Large intestine (tissue), 3 donors: ENCODE results near the gene NFATC4. TPM values are rescaled to one million over a fixed set of nuclear protein-coding genes. Genes with fewer than 3 reads are reported as not detected.
"Not testable (repeated sequence)": the region's sequence is repeated elsewhere in the genome, so short reads cannot be mapped to it uniquely, and the experiment has no call there.

Experiments used
- DNase-seq, 2 donors: peaks; one replicate each; pipeline versions ENCODE4 v3.0.0 to v3.0.0-alpha.2; 2013
- H3K27ac ChIP-seq: one replicate; pipeline ENCODE4 v1.5.1; 2013; ENCODE audit warnings: low read length
- H3K27me3 ChIP-seq: 2 replicates; pipeline ENCODE4 v1.6.1; 2013; ENCODE audit warnings: low read length; ENCODE audit not compliant: control insufficient read depth, insufficient read depth
- H3K36me3 ChIP-seq: 2 replicates; pipeline ENCODE4 v1.6.1; 2013; ENCODE audit warnings: low read length; ENCODE audit not compliant: control insufficient read depth, insufficient read depth
- H3K4me1 ChIP-seq: one replicate; pipeline ENCODE4 v1.6.1; 2013; ENCODE audit warnings: low read length; ENCODE audit not compliant: control insufficient read depth, insufficient read depth
- H3K4me3 ChIP-seq: one replicate; pipeline ENCODE4 v1.5.1; 2013; ENCODE audit warnings: low read length
- H3K9me3 ChIP-seq: one replicate; pipeline ENCODE4 v1.6.1; 2013; ENCODE audit warnings: mild to moderate bottlenecking, low read depth, low read length, moderate library complexity; ENCODE audit not compliant: control insufficient read depth
- WGBS: methylation state at CpG from one replicate; pipeline ENCODE4 v1.1.5; 2013; ENCODE audit warnings: low lambda C conversion rate; ENCODE audit not compliant: insufficient coverage; 5-methylcytosine and 5-hydroxymethylcytosine counted together
- polyA plus RNA-seq: library from polyadenylated mRNA; unstranded; fragments of 120-200 nt; gene quantifications from one replicate; pipeline ENCODE4 v1.2.1, GENCODE V29; 2013

Gene NFATC4
- polyA plus RNA-seq, 1 donor: 40.9 TPM

DNA sequence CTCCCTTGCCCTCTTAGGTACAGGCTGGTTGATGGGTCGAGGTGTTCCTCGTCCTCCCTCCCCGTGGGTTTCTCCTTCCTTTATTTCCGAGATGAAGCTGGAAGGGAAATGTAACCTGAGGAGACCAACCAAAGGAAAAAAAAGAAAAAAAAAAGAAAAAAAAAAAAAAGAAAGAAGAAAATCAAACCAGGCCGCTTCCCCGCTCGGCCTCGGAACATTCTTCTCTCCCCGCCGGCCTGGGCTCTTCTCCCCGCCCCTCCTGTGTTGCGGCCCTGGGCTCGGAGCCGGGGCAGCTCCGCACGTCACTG, 1.6 kb upstream of the NFATC4 start:
- H3K27ac ChIP-seq: peak overlapping the region; percentile 94
- no peak for DNase-seq
- peak overlapping the region; percentile 53 for H3K4me3 ChIP-seq
- peaks cover 2% of the 10 kb centered on the region for H3K9me3 ChIP-seq
- H3K4me1 ChIP-seq: peaks cover 13% of the 10 kb centered on the region
- H3K36me3 ChIP-seq: no peaks in the 10 kb centered on the region
- 0% methylated on average over 5 of the region's 16 CpGs for WGBS
- no peaks in the 10 kb centered on the region for H3K27me3 ChIP-seq

DNA sequence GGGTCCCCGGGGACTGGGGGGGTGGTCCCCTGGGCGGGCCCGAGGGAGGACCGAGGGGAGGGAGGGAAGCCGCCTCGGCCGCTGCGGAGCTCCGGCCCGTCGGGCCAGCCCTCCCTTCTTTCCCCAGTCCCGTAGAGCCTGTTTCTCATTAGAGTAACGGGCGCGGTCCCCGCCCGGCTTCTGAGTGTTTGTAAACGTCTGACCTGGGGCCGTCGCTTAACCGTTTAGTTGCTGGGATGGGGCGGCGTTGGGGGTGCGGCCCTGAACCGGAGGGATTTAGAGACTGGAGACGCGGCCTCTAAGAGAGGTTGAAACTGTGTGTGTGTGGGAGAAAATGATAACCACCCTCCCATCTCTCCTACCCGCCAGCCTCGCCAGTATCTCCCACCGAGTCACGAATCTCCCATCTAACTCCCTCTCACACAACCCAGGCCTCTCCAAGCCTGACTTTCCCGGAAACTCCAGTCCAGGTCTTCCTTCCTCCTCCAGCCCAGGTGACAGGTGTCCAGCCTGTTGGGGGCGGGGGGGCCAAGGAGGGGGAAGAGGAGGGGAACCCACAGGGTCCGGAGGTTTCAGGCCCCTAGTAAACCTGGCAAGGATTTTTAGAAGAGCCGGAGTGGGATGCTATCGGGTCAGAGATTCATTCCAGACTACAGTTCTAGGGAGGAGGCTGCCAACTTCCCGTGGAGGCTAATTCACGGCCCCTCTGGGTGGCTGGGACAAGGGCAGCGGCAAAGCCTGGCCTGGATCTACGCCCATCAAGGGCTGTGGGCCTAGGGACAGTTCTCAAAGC, 1.1 kb upstream of the NFATC4 start:
- peak; percentile 91 to 99 for DNase-seq
- peak overlapping the region; percentile 94 for H3K27ac ChIP-seq
- no peaks in the 10 kb centered on the region for H3K27me3 ChIP-seq
- WGBS: 0% methylated on average over 1 of the region's 40 CpGs
- H3K36me3 ChIP-seq: no peaks in the 10 kb centered on the region
- peaks cover 13% of the 10 kb centered on the region for H3K4me1 ChIP-seq
- H3K4me3 ChIP-seq: peak overlapping the region; percentile 53
- peaks cover 2% of the 10 kb centered on the region for H3K9me3 ChIP-seq

DNA sequence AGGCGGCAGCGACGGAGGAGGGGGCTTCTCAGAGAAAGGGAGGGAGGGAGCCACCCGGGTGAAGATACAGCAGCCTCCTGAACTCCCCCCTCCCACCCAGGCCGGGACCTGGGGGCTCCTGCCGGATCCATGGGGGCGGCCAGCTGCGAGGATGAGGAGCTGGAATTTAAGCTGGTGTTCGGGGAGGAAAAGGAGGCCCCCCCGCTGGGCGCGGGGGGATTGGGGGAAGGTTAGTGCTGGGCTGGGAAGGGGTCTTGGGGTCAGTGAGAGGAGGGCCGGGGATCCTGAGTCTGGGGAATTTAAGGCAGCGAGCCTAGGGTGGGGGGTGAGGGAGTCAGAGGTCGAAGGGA, 203 bp downstream of the NFATC4 start:
- no CpG with 5 or more reads among the region's 15 CpGs for WGBS
- H3K27me3 ChIP-seq: no peaks in the 10 kb centered on the region
- peak overlapping the region; percentile 62 for H3K27ac ChIP-seq
- H3K4me3 ChIP-seq: peak overlapping the region; percentile 61
- peak in 1 of 2 donors; percentile 33 for DNase-seq
- peaks cover 7% of the 10 kb centered on the region for H3K36me3 ChIP-seq
- peaks cover 2% of the 10 kb centered on the region for H3K9me3 ChIP-seq
- peaks cover 13% of the 10 kb centered on the region for H3K4me1 ChIP-seq

- WGBS: no CpG with 5 or more reads among the region's 52 CpGs
- peak; percentile 70 to 73 for DNase-seq
- peaks cover 13% of the 10 kb centered on the region for H3K36me3 ChIP-seq
Observed at GRCh38 chr14:24368562-24369252, 723 bp downstream of the NFATC4 start.

DNA sequence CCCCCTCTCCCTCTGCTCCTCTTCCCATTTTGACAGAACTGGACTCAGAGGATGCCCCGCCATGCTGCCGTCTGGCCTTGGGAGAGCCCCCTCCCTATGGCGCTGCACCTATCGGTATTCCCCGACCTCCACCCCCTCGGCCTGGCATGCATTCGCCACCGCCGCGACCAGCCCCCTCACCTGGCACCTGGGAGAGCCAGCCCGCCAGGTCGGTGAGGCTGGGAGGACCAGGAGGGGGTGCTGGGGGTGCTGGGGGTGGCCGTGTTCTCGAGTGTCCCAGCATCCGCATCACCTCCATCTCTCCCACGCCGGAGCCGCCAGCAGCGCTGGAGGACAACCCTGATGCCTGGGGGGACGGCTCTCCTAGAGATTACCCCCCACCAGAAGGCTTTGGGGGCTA, 1.5 kb downstream of the NFATC4 start:
- Histone ChIP-seq H3K4me3 (peak overlapping the region; percentile 61), H3K4me1 (peaks cover 13% of the 10 kb centered on the region)

More at GRCh38 chr14:24368562-24369252, 723 bp downstream of the NFATC4 start:
- no peaks in the 10 kb centered on the region for H3K27me3 ChIP-seq
- H3K4me3 ChIP-seq: peak overlapping the region; percentile 61
- peak overlapping the region; percentile 62 for H3K27ac ChIP-seq
- H3K9me3 ChIP-seq: peaks cover 2% of the 10 kb centered on the region
- H3K4me1 ChIP-seq: peaks cover 13% of the 10 kb centered on the region

GRCh38 chr14:24369907-24370687, 2.1 kb downstream of the NFATC4 start:
- Histone ChIP-seq H3K27ac (no peak overlapping the region), H3K4me1 (peaks cover 12% of the 10 kb centered on the region), H3K9me3 (peaks cover 2% of the 10 kb centered on the region), H3K4me3 (no peak overlapping the region), H3K27me3 (no peaks in the 10 kb centered on the region), H3K36me3 (peaks cover 14% of the 10 kb centered on the region)
- WGBS: no CpG with 5 or more reads among the region's 32 CpGs
- no peak for DNase-seq

More for the DNA sequence above, 1.5 kb downstream of the NFATC4 start:
- peaks cover 14% of the 10 kb centered on the region for H3K36me3 ChIP-seq
- no CpG with 5 or more reads among the region's 20 CpGs for WGBS
- DNase-seq: no peak
- H3K27me3 ChIP-seq: no peaks in the 10 kb centered on the region
- peak overlapping the region; percentile 54 for H3K27ac ChIP-seq
- H3K9me3 ChIP-seq: peaks cover 2% of the 10 kb centered on the region

- Histone ChIP-seq H3K27me3 (no peaks in the 10 kb centered on the region), H3K27ac (no peak overlapping the region), H3K36me3 (peaks cover 14% of the 10 kb centered on the region), H3K4me3 (no peak overlapping the region), H3K4me1 (peaks cover 15% of the 10 kb centered on the region), H3K9me3 (peaks cover 2% of the 10 kb centered on the region)
- WGBS: no CpG with 5 or more reads among the region's 1 CpG
- DNase-seq: no peak
Observed at GRCh38 chr14:24370748-24371147, 2.8 kb downstream of the NFATC4 start.

DNA sequence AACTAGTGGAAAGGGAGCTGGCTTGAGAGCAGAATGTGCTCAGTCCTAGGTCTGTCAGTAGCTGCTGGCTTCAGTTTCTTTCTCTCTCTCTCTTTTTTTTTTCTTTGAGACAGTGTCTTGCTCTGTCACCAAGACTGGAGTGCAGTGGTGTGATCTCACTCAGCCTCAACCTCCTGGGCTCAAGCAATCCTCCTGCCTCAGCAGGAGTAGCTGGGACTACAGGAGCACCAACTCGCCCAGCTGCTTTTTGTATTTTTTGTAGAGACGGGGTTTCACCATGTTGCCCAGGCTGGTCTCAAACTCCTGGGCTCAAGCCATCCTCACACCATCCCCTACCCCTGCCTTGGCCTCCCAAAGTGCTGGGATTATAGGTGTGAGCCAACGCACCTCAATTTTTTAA, 3.6 kb downstream of the NFATC4 start:
- not testable (repeated sequence) for H3K27me3 ChIP-seq, H3K4me3 ChIP-seq, H3K9me3 ChIP-seq, H3K27ac ChIP-seq, DNase-seq
- peaks cover 16% of the 10 kb centered on the region for H3K4me1 ChIP-seq
- H3K36me3 ChIP-seq: peaks cover 14% of the 10 kb centered on the region
- no CpG with 5 or more reads among the region's 3 CpGs for WGBS

GRCh38 chr14:24372701-24373416, 4.9 kb downstream of the NFATC4 start:
- Histone ChIP-seq H3K4me3 (no peak overlapping the region), H3K36me3 (peaks cover 14% of the 10 kb centered on the region), H3K27ac (no peak overlapping the region), H3K4me1 (peaks cover 23% of the 10 kb centered on the region), H3K9me3 (peaks cover 2% of the 10 kb centered on the region), H3K27me3 (no peaks in the 10 kb centered on the region)
- WGBS: no CpG with 5 or more reads among the region's 12 CpGs
- DNase-seq: no peak
